HepG2 (cell line): ENCODE measurements around the gene TJP1. TPM values are rescaled to one million over a fixed set of nuclear protein-coding genes. Genes with fewer than 3 reads are reported as not detected.

ENCODE experiments used
- ATAC-seq: fragments of 200-7000 bp; cut with Tn5 transposase; 3 replicates; pipeline ENCODE4 v1.9.1; 2020; ENCODE audit warnings: mild to moderate bottlenecking, moderate library complexity
- BruUV-seq: library from RNA; stranded (reverse); fragments of 400-500 nt; replicated peaks from 2 replicates; lab custom pipeline; 2021; lab: Mats Ljungman, UMichigan
- CTCF ChIA-PET: fragments of 300-600 bp; formaldehyde crosslinking; extraction: SDS; loops from one replicate; lab custom pipeline; 2021; ENCODE audit warnings: low total read pairs, inconsistent platforms, low intra/inter-chr PET ratio; lab: Yijun Ruan, JAX
- POLR2A ChIA-PET: fragments of 350-600 bp; sonication (Branson Sonifier 250); formaldehyde crosslinking; loops from one replicate; lab custom pipeline; 2020; ENCODE audit warnings: antibody characterized with exemption, inconsistent platforms; lab: Yijun Ruan, JAX
- DNase-seq: peaks from one replicate; pipeline ENCODE4 v3.0.0-alpha.2; 2015; ENCODE audit warnings: low spot score
- FAIRE-seq: peaks from 3 replicates; lab custom pipeline; 2011; peaks lifted over from hg19 to GRCh38; lab: Jason Lieb, UNC
- H2AFZ ChIP-seq: one replicate; pipeline ENCODE4 v1.6.1; 2011; ENCODE audit warnings: low read length, inconsistent platforms
- H3K27ac ChIP-seq: fragments of 300-600 bp; 3 replicates; pipeline ENCODE4 v1.8.0; 2011; ENCODE audit warnings: mixed run types, mild to moderate bottlenecking, mixed read lengths, low read length, inconsistent platforms; ENCODE audit not compliant: insufficient read depth; ENCODE audit errors: extremely low read length
- H3K27me3 ChIP-seq, 2 experiments: fragments of 200-600 bp in 1 of 2; 2 replicates in 1 of 2; 3 replicates in 1 of 2; pipeline versions ENCODE4 v1.6.0 to v1.8.0; 2011; ENCODE audit warnings: low read length in 2 of 2, mild to moderate bottlenecking in 2 of 2, moderate library complexity in 2 of 2, inconsistent platforms in 1 of 2; ENCODE audit not compliant: insufficient read depth in 2 of 2, control insufficient read depth in 1 of 2
- H3K36me3 ChIP-seq, 2 experiments: fragments of 200-600 bp in 1 of 2; replicated peaks in 1 of 2; 2 replicates in 1 of 2; 3 replicates in 1 of 2; pipeline versions ENCODE4 v1.5.1 to v1.8.0; 2011; ENCODE audit warnings: low read length in 2 of 2, inconsistent platforms in 1 of 2; ENCODE audit not compliant: insufficient read depth in 2 of 2, control insufficient read depth in 1 of 2
- H3K4me1 ChIP-seq: 2 replicates; pipeline ENCODE4 v1.5.1; 2012; ENCODE audit warnings: low read length, inconsistent platforms; ENCODE audit not compliant: insufficient read depth
- H3K4me2 ChIP-seq: 2 replicates; pipeline ENCODE4 v1.6.0; 2011; ENCODE audit warnings: low read depth, low read length, inconsistent platforms
- H3K4me3 ChIP-seq, 3 experiments: fragments of 200-600 bp in 1 of 3; sonication (generic), shearing (Covaris generic) in 1 of 3; replicated peaks in 1 of 3; 2 replicates each; pipeline ENCODE4 v1.5.1; 2011 to 2016; ENCODE audit warnings: low read length in 3 of 3, inconsistent platforms in 2 of 3, low read depth in 2 of 3, mild to moderate bottlenecking in 2 of 3, control low read depth in 1 of 3, mixed read lengths in 1 of 3; ENCODE audit not compliant: insufficient read depth in 1 of 3
- H3K79me2 ChIP-seq: one replicate; pipeline ENCODE4 v1.6.1; 2011; ENCODE audit warnings: low read length, inconsistent platforms; ENCODE audit not compliant: insufficient read depth
- H3K9ac ChIP-seq: 2 replicates; pipeline ENCODE4 v1.6.0; 2011; ENCODE audit warnings: mild to moderate bottlenecking, low read depth, low read length, inconsistent platforms; ENCODE audit not compliant: insufficient read depth
- H3K9me3 ChIP-seq: 2 replicates; pipeline ENCODE4 v1.5.1; 2012; ENCODE audit warnings: mild to moderate bottlenecking, low read length
- H4K20me1 ChIP-seq: 2 replicates; pipeline ENCODE4 v1.6.0; 2011; ENCODE audit warnings: inconsistent platforms, mild to moderate bottlenecking, low read length, moderate library complexity; ENCODE audit not compliant: insufficient read depth
- CCAR2 ChIP-seq: fragments of 200-400 bp; formaldehyde crosslinking; optimal IDR thresholded peaks from 2 replicates; pipeline ENCODE3; 2018; ENCODE audit warnings: low read depth, mild to moderate bottlenecking, low read length, moderate library complexity
- FIP1L1 ChIP-seq: fragments of 200-400 bp; formaldehyde crosslinking; IDR thresholded peaks from 2 replicates; pipeline ENCODE4 v1.6.1; 2018; ENCODE audit warnings: low read depth, mild to moderate bottlenecking, low read length, moderate library complexity, borderline replicate concordance; ENCODE audit not compliant: insufficient read depth
- KLF11 ChIP-seq: IDR thresholded peaks from 2 replicates; pipeline ENCODE4 v1.6.1; 2016; ENCODE audit warnings: missing compliant biosample characterization
- KLF13 ChIP-seq: sonication (generic); formaldehyde crosslinking; IDR thresholded peaks from 2 replicates; pipeline ENCODE4 v1.4.0; 2020; ENCODE audit warnings: mild to moderate bottlenecking, missing genetic modification reagents
- MED13 ChIP-seq: sonication (generic); formaldehyde crosslinking; IDR thresholded peaks from 2 replicates; pipeline ENCODE4 v1.5.0; 2020; ENCODE audit warnings: missing genetic modification reagents
- NFE2 ChIP-seq: sonication (generic); formaldehyde crosslinking; IDR thresholded peaks from 2 replicates; pipeline ENCODE4 v1.4.0; 2020; ENCODE audit warnings: missing genetic modification reagents
- SMYD3 ChIP-seq: sonication (generic); formaldehyde crosslinking; IDR thresholded peaks from 2 replicates; pipeline ENCODE4 v1.8.1; 2023; ENCODE audit warnings: mild to moderate bottlenecking, missing genetic modification reagents
- SOX5 ChIP-seq: IDR thresholded peaks from 2 replicates; pipeline ENCODE4 v1.6.1; 2016; ENCODE audit warnings: borderline replicate concordance
- ZFP37 ChIP-seq: sonication (generic); formaldehyde crosslinking; IDR thresholded peaks from 2 replicates; pipeline ENCODE4 v1.4.0; 2020; ENCODE audit warnings: missing genetic modification reagents, borderline replicate concordance
- ZNF446 ChIP-seq: sonication (generic); formaldehyde crosslinking; IDR thresholded peaks from 2 replicates; pipeline ENCODE4 v1.5.0; 2020; ENCODE audit warnings: mild to moderate bottlenecking, missing genetic modification reagents
- ZNF460 ChIP-seq: sonication (generic); formaldehyde crosslinking; IDR thresholded peaks from 2 replicates; pipeline ENCODE4 v1.5.1; 2020; ENCODE audit warnings: missing genetic modification reagents, mild to moderate bottlenecking, borderline replicate concordance
- ZNF619 ChIP-seq: sonication (generic); formaldehyde crosslinking; IDR thresholded peaks from 2 replicates; pipeline ENCODE4 v1.4.0; 2020; ENCODE audit warnings: mild to moderate bottlenecking, missing genetic modification reagents
- ZNF660 ChIP-seq: sonication (generic); formaldehyde crosslinking; IDR thresholded peaks from 2 replicates; pipeline ENCODE4 v1.5.1; 2020; ENCODE audit warnings: mild to moderate bottlenecking, low read depth, missing genetic modification reagents, borderline replicate concordance
- WGBS: methylation state at CpG from one replicate; pipeline ENCODE4 v1.1.6; 2017; ENCODE audit warnings: low lambda C conversion rate; 5-methylcytosine and 5-hydroxymethylcytosine counted together
- in situ Hi-C: cut with HindIII; loops from 2 replicates; pipeline ENCODE4 v1.10.0; 2017; ENCODE audit warnings: low pct_unique_long_range_greater_than_20kb; ENCODE audit not compliant: extremely low pct_ligation_motif_present
- intact Hi-C: fragments of 100-400 bp; cut with micrococcal nuclease; formaldehyde crosslinking; loops from one replicate; pipeline ENCODE4 v1.10.0; 2022; ENCODE audit not compliant: unreplicated experiment
- polyA plus RNA-seq, 8 experiments: library from polyadenylated mRNA; depleted of rRNA in 3 of 8; stranded (reverse) in 7 of 8; unstranded in 1 of 8; fragments of >200 nt; fragmentation: Illumina TruSeq in 4 of 8; extraction: Trizol in 4 of 8; gene quantifications; 2 replicates each; pipeline versions ENCODE4 v1.2.1 to v1.2.3, GENCODE V29; 2011 to 2016; ENCODE audit warnings: low read depth in 4 of 8, missing spikeins in 1 of 8, mixed read lengths in 1 of 8; ENCODE audit not compliant: insufficient read depth in 1 of 8
- total RNA-seq, 5 experiments: library from RNA; depleted of rRNA; stranded (reverse); fragments of >200 nt; fragmentation: Illumina TruSeq; extraction: Trizol; gene quantifications; 2 replicates each; pipeline ENCODE4 v1.2.3, GENCODE V29; 2016; ENCODE audit warnings: low read depth in 1 of 5
- TF ChIP-seq, protein P1 (sequence below): sonication (generic); formaldehyde crosslinking; IDR thresholded peaks from 2 replicates; pipeline ENCODE4 v1.5.0; 2020; ENCODE audit warnings: mild to moderate bottlenecking, missing genetic modification reagents, borderline replicate concordance
- TF ChIP-seq, protein P2 (sequence below): fragments of 450-650 bp; IDR thresholded peaks from 2 replicates; pipeline ENCODE4 v1.6.1; 2017; ENCODE audit warnings: mild to moderate bottlenecking
- TF ChIP-seq, protein P3 (sequence below): sonication (generic); formaldehyde crosslinking; IDR thresholded peaks from 2 replicates; pipeline ENCODE4 v1.5.0; 2020; ENCODE audit warnings: missing genetic modification reagents, mild to moderate bottlenecking, borderline replicate concordance
- TF ChIP-seq, protein P4 (sequence below): sonication (generic); formaldehyde crosslinking; IDR thresholded peaks from 2 replicates; pipeline ENCODE4 v1.4.0; 2020; ENCODE audit warnings: missing genetic modification reagents
- TF ChIP-seq, protein P5 (sequence below): sonication (generic); formaldehyde crosslinking; IDR thresholded peaks from 2 replicates; pipeline ENCODE4 v1.5.0; 2020; ENCODE audit warnings: missing genetic modification reagents

Gene TJP1
- total and polyA plus RNA-seq, 2 of the 13 experiments (the other 11 are each of a cell fraction or from before 2014, with no cell fraction given) = 25.9 to 27.1 TPM

DNA sequence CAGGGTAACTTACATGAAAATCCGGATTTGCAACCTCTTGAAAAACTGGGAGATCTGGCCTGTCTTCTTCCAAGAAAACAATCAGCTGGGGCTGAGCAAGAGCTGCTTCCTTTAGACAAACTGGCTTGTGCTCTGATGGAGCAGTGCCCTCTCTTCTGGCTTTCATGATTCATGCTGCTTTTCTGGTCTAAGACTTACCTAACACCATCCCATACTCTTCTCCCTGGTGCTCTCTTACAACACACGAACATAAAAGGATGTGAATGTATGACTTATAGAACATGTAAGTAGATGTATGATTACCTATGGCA is 9.9 kb downstream of the TJP1 start:
- DNase-seq (no peak), FAIRE-seq (no peak), ATAC-seq (no peak)
- POLR2A ChIA-PET = no interaction called here
- Histone ChIP-seq H3K27ac (no peak overlapping the region), H3K27me3 (no peaks in the 10 kb centered on the region), H2AFZ (no peak overlapping the region), H3K4me2 (no peak overlapping the region), H3K4me1 (peaks cover 51% of the 10 kb centered on the region), H3K9me3 (no peaks in the 10 kb centered on the region), H3K79me2 (peaks cover 94% of the 10 kb centered on the region), H3K36me3 (no peaks in the 10 kb centered on the region; a peak in 1 of 5 replicates), H3K9ac (no peak overlapping the region), H4K20me1 (peaks cover 27% of the 10 kb centered on the region), H3K4me3 (no peak overlapping the region)
- TF ChIP-seq SMYD3 (CRISPR knock-in tag) (no peak), ZNF460 (CRISPR knock-in tag) (no peak), KLF11 (CRISPR knock-in tag) (no peak), NFE2 (CRISPR knock-in tag) (no peak), ZFP37 (no peak), SOX5 (CRISPR knock-in tag) (no peak), MED13 (CRISPR knock-in tag) (no peak), KLF13 (CRISPR knock-in tag) (no peak), CCAR2 (no peak), ZNF619 (CRISPR knock-in tag) (no peak), ZNF660 (CRISPR knock-in tag) (no peak), ZNF446 (CRISPR knock-in tag) (no peak), FIP1L1 (no peak)
- TF ChIP-seq, protein P1, sequence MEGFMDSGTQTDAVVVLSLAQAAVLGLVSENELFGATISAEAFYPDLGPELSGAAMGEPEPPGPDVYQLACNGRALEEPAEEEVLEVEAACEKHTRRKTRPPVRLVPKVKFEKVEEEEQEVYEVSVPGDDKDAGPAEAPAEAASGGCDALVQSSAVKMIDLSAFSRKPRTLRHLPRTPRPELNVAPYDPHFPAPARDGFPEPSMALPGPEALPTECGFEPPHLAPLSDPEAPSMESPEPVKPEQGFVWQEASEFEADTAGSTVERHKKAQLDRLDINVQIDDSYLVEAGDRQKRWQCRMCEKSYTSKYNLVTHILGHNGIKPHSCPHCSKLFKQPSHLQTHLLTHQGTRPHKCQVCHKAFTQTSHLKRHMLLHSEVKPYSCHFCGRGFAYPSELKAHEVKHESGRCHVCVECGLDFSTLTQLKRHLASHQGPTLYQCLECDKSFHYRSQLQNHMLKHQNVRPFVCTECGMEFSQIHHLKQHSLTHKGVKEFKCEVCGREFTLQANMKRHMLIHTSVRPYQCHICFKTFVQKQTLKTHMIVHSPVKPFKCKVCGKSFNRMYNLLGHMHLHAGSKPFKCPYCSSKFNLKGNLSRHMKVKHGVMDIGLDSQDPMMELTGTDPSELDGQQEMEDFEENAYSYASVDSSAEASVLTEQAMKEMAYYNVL (CRISPR knock-in tag) = no peak
- TF ChIP-seq, protein P2, sequence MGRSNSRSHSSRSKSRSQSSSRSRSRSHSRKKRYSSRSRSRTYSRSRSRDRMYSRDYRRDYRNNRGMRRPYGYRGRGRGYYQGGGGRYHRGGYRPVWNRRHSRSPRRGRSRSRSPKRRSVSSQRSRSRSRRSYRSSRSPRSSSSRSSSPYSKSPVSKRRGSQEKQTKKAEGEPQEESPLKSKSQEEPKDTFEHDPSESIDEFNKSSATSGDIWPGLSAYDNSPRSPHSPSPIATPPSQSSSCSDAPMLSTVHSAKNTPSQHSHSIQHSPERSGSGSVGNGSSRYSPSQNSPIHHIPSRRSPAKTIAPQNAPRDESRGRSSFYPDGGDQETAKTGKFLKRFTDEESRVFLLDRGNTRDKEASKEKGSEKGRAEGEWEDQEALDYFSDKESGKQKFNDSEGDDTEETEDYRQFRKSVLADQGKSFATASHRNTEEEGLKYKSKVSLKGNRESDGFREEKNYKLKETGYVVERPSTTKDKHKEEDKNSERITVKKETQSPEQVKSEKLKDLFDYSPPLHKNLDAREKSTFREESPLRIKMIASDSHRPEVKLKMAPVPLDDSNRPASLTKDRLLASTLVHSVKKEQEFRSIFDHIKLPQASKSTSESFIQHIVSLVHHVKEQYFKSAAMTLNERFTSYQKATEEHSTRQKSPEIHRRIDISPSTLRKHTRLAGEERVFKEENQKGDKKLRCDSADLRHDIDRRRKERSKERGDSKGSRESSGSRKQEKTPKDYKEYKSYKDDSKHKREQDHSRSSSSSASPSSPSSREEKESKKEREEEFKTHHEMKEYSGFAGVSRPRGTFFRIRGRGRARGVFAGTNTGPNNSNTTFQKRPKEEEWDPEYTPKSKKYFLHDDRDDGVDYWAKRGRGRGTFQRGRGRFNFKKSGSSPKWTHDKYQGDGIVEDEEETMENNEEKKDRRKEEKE = no peak
- TF ChIP-seq, protein P3, sequence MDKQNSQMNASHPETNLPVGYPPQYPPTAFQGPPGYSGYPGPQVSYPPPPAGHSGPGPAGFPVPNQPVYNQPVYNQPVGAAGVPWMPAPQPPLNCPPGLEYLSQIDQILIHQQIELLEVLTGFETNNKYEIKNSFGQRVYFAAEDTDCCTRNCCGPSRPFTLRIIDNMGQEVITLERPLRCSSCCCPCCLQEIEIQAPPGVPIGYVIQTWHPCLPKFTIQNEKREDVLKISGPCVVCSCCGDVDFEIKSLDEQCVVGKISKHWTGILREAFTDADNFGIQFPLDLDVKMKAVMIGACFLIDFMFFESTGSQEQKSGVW (CRISPR knock-in tag) = no peak
- TF ChIP-seq, protein P4, sequence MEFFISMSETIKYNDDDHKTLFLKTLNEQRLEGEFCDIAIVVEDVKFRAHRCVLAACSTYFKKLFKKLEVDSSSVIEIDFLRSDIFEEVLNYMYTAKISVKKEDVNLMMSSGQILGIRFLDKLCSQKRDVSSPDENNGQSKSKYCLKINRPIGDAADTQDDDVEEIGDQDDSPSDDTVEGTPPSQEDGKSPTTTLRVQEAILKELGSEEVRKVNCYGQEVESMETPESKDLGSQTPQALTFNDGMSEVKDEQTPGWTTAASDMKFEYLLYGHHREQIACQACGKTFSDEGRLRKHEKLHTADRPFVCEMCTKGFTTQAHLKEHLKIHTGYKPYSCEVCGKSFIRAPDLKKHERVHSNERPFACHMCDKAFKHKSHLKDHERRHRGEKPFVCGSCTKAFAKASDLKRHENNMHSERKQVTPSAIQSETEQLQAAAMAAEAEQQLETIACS (CRISPR knock-in tag) = no peak
- TF ChIP-seq, protein P5, sequence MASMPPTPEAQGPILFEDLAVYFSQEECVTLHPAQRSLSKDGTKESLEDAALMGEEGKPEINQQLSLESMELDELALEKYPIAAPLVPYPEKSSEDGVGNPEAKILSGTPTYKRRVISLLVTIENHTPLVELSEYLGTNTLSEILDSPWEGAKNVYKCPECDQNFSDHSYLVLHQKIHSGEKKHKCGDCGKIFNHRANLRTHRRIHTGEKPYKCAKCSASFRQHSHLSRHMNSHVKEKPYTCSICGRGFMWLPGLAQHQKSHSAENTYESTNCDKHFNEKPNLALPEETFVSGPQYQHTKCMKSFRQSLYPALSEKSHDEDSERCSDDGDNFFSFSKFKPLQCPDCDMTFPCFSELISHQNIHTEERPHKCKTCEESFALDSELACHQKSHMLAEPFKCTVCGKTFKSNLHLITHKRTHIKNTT (CRISPR knock-in tag) = no peak
- intact Hi-C loops = loop anchor here (10.0 kb wide), 1 partner anchor 118 kb away; no protein-coding TSS in a partner anchor
- CTCF ChIA-PET = no interaction called here
- in situ Hi-C loops = no loop called here
- WGBS = 85% methylated on average over 2 of the region's 2 CpGs
- no TSS peak for BruUV-seq
